T-cell (primary cell): ENCODE results near the gene SFXN3. TPM values are rescaled to one million over a fixed set of nuclear protein-coding genes. Genes with fewer than 3 reads are reported as not detected.
A peak's percentile ranks its signal among the peaks of the same experiment; 100 is the strongest.

ENCODE experiments used
- ATAC-seq, 4 experiments: fragments of 200-7000 bp in 3 of 4; fragments of 150-1000 bp in 1 of 4; cut with Tn5 transposase; replicated peaks in 1 of 4; 1 replicate in 3 of 4; 2 replicates in 1 of 4; pipeline ENCODE4 v1.10.0; 2021; ENCODE audit warnings: moderate library complexity in 3 of 4, mild to moderate bottlenecking in 2 of 4, moderate number of reproducible peaks in 1 of 4
- CTCF ChIA-PET, 2 donors: fragments of 300-600 bp; sonication (Branson Sonifier 250); formaldehyde crosslinking; loops; one replicate each; lab custom pipeline; 2022; ENCODE audit warnings: antibody characterized with exemption in 2 of 2; lab: Charles Lee
- POLR2A ChIA-PET, 2 donors: fragments of 300-600 bp; sonication (Branson Sonifier 250); formaldehyde crosslinking; loops; one replicate each; lab custom pipeline; 2022; ENCODE audit warnings: antibody characterized with exemption in 2 of 2; lab: Charles Lee
- DNase-seq, 35 experiments: peaks; one replicate each; pipeline versions ENCODE4 v3.0.0 to v3.0.0-alpha.2; 2013 to 2023
- H3K27ac ChIP-seq: one replicate; pipeline ENCODE4 v1.5.1; 2013; ENCODE audit warnings: low read length
- H3K27me3 ChIP-seq, 2 experiments: replicated peaks in 1 of 2; 1 replicate in 1 of 2; 2 replicates in 1 of 2; pipeline versions ENCODE4 v1.6.1 to v1.7.0; 2013; ENCODE audit warnings: low read length in 1 of 2, mixed read lengths in 1 of 2; ENCODE audit not compliant: control insufficient read depth in 2 of 2, insufficient read depth in 2 of 2; ENCODE audit errors: extremely low read depth in 1 of 2
- H3K36me3 ChIP-seq, 2 donors: 1 replicate in 1 of 2; 2 replicates in 1 of 2; pipeline versions ENCODE4 v1.6.1 to v1.7.0; 2013; ENCODE audit warnings: low read length in 1 of 2; ENCODE audit not compliant: control insufficient read depth in 2 of 2, insufficient read depth in 1 of 2; ENCODE audit errors: extremely low read depth in 1 of 2
- H3K4me1 ChIP-seq, 2 experiments: 1 replicate in 1 of 2; 2 replicates in 1 of 2; pipeline versions ENCODE4 v1.6.1 to v1.7.0; 2013; ENCODE audit warnings: low read length in 2 of 2, mixed read lengths in 1 of 2; ENCODE audit not compliant: insufficient read depth in 2 of 2, control insufficient read depth in 1 of 2; ENCODE audit errors: extremely low read depth in 1 of 2
- H3K4me3 ChIP-seq, 2 donors: 1 replicate in 1 of 2; 2 replicates in 1 of 2; pipeline versions ENCODE4 v1.5.1 to v1.7.0; 2013; ENCODE audit warnings: mild to moderate bottlenecking in 2 of 2, low read length in 1 of 2, moderate library complexity in 1 of 2; ENCODE audit not compliant: control insufficient read depth in 1 of 2; ENCODE audit errors: extremely low read depth in 1 of 2
- H3K9me3 ChIP-seq: 2 replicates; pipeline ENCODE4 v1.7.0; 2013
- H3K27ac Mint-ChIP-seq, 2 donors: one replicate each; pipeline ENCODE4 v1.8.0; 2020 to 2021; ENCODE audit warnings: mild to moderate bottlenecking in 2 of 2, mixed read lengths in 2 of 2
- H3K27me3 Mint-ChIP-seq, 2 donors: one replicate each; pipeline ENCODE4 v1.8.0; 2021 to 2022; ENCODE audit warnings: mixed read lengths in 2 of 2
- H3K36me3 Mint-ChIP-seq: one replicate; pipeline ENCODE4 v1.8.0; 2021; ENCODE audit warnings: mixed read lengths
- H3K4me1 Mint-ChIP-seq, 3 donors: one replicate each; pipeline ENCODE4 v1.8.0; 2020 to 2022; ENCODE audit warnings: mixed read lengths in 3 of 3, mild to moderate bottlenecking in 1 of 3
- H3K4me3 Mint-ChIP-seq, 3 donors: one replicate each; pipeline ENCODE4 v1.8.0; 2020 to 2022; ENCODE audit warnings: mild to moderate bottlenecking in 3 of 3, mixed read lengths in 3 of 3, moderate library complexity in 3 of 3
- H3K9me3 Mint-ChIP-seq, 3 donors: one replicate each; pipeline ENCODE4 v1.8.0; 2020 to 2022; ENCODE audit warnings: mixed read lengths in 3 of 3
- WGBS: methylation state at CpG from one replicate; pipeline ENCODE4 v1.1.5; 2013; ENCODE audit warnings: missing lambda C conversion rate; ENCODE audit not compliant: insufficient coverage; 5-methylcytosine and 5-hydroxymethylcytosine counted together
- total RNA-seq, 35 experiments: library from RNA in 6 of 35; stranded (reverse) in 6 of 35; fragments of 120-200 nt in 1 of 35; gene quantifications; one replicate each; pipeline versions ENCODE4 v1.2.1 to v1.2.4 and lab custom pipeline; 2013 to 2026

Gene SFXN3
- total RNA-seq, 5 donors from 2014 or later (not counting 1 experiment from before 2014, with no cell fraction given), result 45.2 to 113 (median 91.0) TPM

GRCh38 chr10:100998991-100999741 lies 31.9 kb upstream of the SFXN3 start:
- Histone ChIP-seq H3K27me3 (no peaks in the 10 kb centered on the region), H3K4me3 (peak overlapping the region; percentile 91 to 96), H3K4me1 (peaks cover 12 to 38% of the 10 kb centered on the region in 2 experiments), H3K27ac (peak overlapping the region; percentile 74), H3K36me3 (peaks cover 2 to 13% of the 10 kb centered on the region in 2 donors), H3K9me3 (no peaks in the 10 kb centered on the region)
- H3K36me3 Mint-ChIP-seq, result no peaks in the 10 kb centered on the region
- CTCF ChIA-PET, result interaction anchor here (0.9 to 1.6 kb wide), 6 partner anchors 15 to 500 kb away, joined by 3 to 6 read pairs (median 6); partner anchors contain the start of gene PDZD7 (in 1 of the 2)
- under 1% methylated on average over 83 of the region's 83 CpGs for WGBS
- H3K9me3 Mint-ChIP-seq, result no peaks in the 10 kb centered on the region
- H3K27ac Mint-ChIP-seq, result peak overlapping the region; percentile 85 to 92
- POLR2A ChIA-PET, result no interaction called here
- H3K4me3 Mint-ChIP-seq, result peak overlapping the region; percentile 78 to 95 (median 92)
- peak; percentile 67 to 74 (median 69) for ATAC-seq
- no peaks in the 10 kb centered on the region for H3K27me3 Mint-ChIP-seq
- H3K4me1 Mint-ChIP-seq, result peaks cover 24 to 32% (median 30%) of the 10 kb centered on the region in 3 donors
- DNase-seq, result peak; percentile 39 to 88 (median 69)

GRCh38 chr10:100999742-101000126 lies 31.3 kb upstream of the SFXN3 start, which contains the start of gene LZTS2:
Gene LZTS2 (plus strand): TSS chr10:100999808. CDS start chr10:101002539, 2,731 bp downstream.
- 2% methylated on average over 32 of the region's 44 CpGs for WGBS
- H3K9me3 Mint-ChIP-seq, result no peaks in the 10 kb centered on the region
- peak within 1 kb of the TSS; percentile 91 to 96 for H3K4me3 ChIP-seq
- H3K36me3 ChIP-seq, result peaks cover 1 to 13% of the 10 kb centered on the region in 2 donors
- no peaks in the 10 kb centered on the region for H3K36me3 Mint-ChIP-seq
- peak within 1 kb of the TSS; percentile 85 to 92 for H3K27ac Mint-ChIP-seq
- H3K27ac ChIP-seq, result peak within 1 kb of the TSS; percentile 74
- no peak for ATAC-seq
- peak within 1 kb of the TSS; percentile 78 to 95 (median 92) for H3K4me3 Mint-ChIP-seq
- H3K27me3 ChIP-seq, result no peaks in the 10 kb centered on the region
- H3K27me3 Mint-ChIP-seq, result no peaks in the 10 kb centered on the region
- H3K9me3 ChIP-seq, result no peaks in the 10 kb centered on the region
- POLR2A ChIA-PET, result no interaction called here
- no peak for DNase-seq
- peaks cover 12 to 38% of the 10 kb centered on the region in 2 experiments for H3K4me1 ChIP-seq
- CTCF ChIA-PET, result interaction anchor here in 1 of 2 donors (0.9 kb wide), 1 partner anchor 14 kb away, joined by 4 read pairs; no protein-coding TSS in a partner anchor
- peaks cover 24 to 32% (median 30%) of the 10 kb centered on the region in 3 donors for H3K4me1 Mint-ChIP-seq

GRCh38 chr10:101000127-101000914 lies 30.7 kb upstream of the SFXN3 start:
- Mint-ChIP-seq H3K27ac (no peak overlapping the region), H3K36me3 (peaks cover 3% of the 10 kb centered on the region), H3K9me3 (no peaks in the 10 kb centered on the region), H3K27me3 (no peaks in the 10 kb centered on the region), H3K4me1 (peaks cover 24 to 32% (median 30%) of the 10 kb centered on the region in 3 donors), H3K4me3 (peak overlapping the region; percentile 60 to 75 (median 71))
- CTCF ChIA-PET, result no interaction called here
- POLR2A ChIA-PET, result no interaction called here
- ATAC-seq (no peak), DNase-seq (peak in 1 of 35 experiments; percentile 15)
- Histone ChIP-seq H3K27me3 (no peaks in the 10 kb centered on the region), H3K4me1 (peaks cover 12 to 38% of the 10 kb centered on the region in 2 experiments), H3K27ac (no peak overlapping the region), H3K9me3 (no peaks in the 10 kb centered on the region), H3K4me3 (peak overlapping the region; percentile 40 to 59), H3K36me3 (peaks cover 0 to 13% of the 10 kb centered on the region in 2 donors)
- WGBS, result 87% methylated on average over 8 of the region's 19 CpGs

GRCh38 chr10:101000915-101001658 lies 29.9 kb upstream of the SFXN3 start:
- peaks cover 21 to 30% (median 28%) of the 10 kb centered on the region in 3 donors for H3K4me1 Mint-ChIP-seq
- WGBS, result 91% methylated on average over 8 of the region's 12 CpGs
- ATAC-seq, result no peak
- H3K27me3 Mint-ChIP-seq, result no peaks in the 10 kb centered on the region
- ChIA-PET CTCF (interaction anchor here in 1 of 2 donors (0.6 to 2.1 kb wide), 2 partner anchors 13 to 1550 kb away, joined by 3 to 6 read pairs; no protein-coding TSS in a partner anchor), POLR2A (no interaction called here)
- H3K27ac Mint-ChIP-seq, result peak overlapping the region; percentile 5 to 35
- DNase-seq, result no peak
- Histone ChIP-seq H3K36me3 (peaks cover 0 to 15% of the 10 kb centered on the region in 2 donors), H3K9me3 (no peaks in the 10 kb centered on the region), H3K27ac (no peak overlapping the region), H3K27me3 (no peaks in the 10 kb centered on the region), H3K4me3 (no peak overlapping the region), H3K4me1 (peaks cover 12 to 37% of the 10 kb centered on the region in 2 experiments)
- H3K36me3 Mint-ChIP-seq, result peaks cover 3% of the 10 kb centered on the region
- peak overlapping the region; percentile 60 to 75 (median 71) for H3K4me3 Mint-ChIP-seq
- H3K9me3 Mint-ChIP-seq, result no peaks in the 10 kb centered on the region

GRCh38 chr10:101001659-101002035 lies 29.4 kb upstream of the SFXN3 start:
- Mint-ChIP-seq H3K36me3 (peaks cover 6% of the 10 kb centered on the region), H3K4me1 (peaks cover 16 to 24% (median 23%) of the 10 kb centered on the region in 3 donors), H3K4me3 (no peak overlapping the region), H3K9me3 (no peaks in the 10 kb centered on the region), H3K27me3 (no peaks in the 10 kb centered on the region), H3K27ac (no peak overlapping the region)
- Histone ChIP-seq H3K4me3 (no peak overlapping the region), H3K4me1 (peaks cover 10 to 32% of the 10 kb centered on the region in 2 experiments), H3K27me3 (no peaks in the 10 kb centered on the region), H3K36me3 (peaks cover 0 to 15% of the 10 kb centered on the region in 2 donors), H3K27ac (no peak overlapping the region), H3K9me3 (no peaks in the 10 kb centered on the region)
- CTCF ChIA-PET, result interaction anchor here in 1 of 2 donors (0.6 to 2.1 kb wide), 2 partner anchors 13 to 1549 kb away, joined by 3 to 6 read pairs; no protein-coding TSS in a partner anchor
- 91% methylated on average over 5 of the region's 5 CpGs for WGBS
- POLR2A ChIA-PET, result no interaction called here
- no peak for DNase-seq
- ATAC-seq, result no peak
